NCI-H2029 treated with DMSO at 0.1 percent for 48 hours (cell line): ENCODE data around the gene PTPRD.

Experiments
- DNase-seq: peaks from one replicate; lab custom pipeline; 2025; lab: John Stamatoyannopoulos, UW

Gene PTPRD

GRCh38 chr9:9753266-9753665 is 859.5 kb downstream of the PTPRD start:
- DNase-seq = no peak

GRCh38 chr9:9752722-9753121 is 860.1 kb downstream of the PTPRD start:
- no peak for DNase-seq

GRCh38 chr9:9751996-9752395 is 860.8 kb downstream of the PTPRD start:
- DNase-seq = no peak

- DNase-seq = no peak
These were observed 862.1 kb downstream of the PTPRD start for GRCh38 chr9:9750719-9751118.

GRCh38 chr9:9749591-9749990 is 863.2 kb downstream of the PTPRD start:
- no peak for DNase-seq

- DNase-seq = no peak
These were observed 865.0 kb downstream of the PTPRD start for GRCh38 chr9:9747787-9748186.

GRCh38 chr9:9746826-9747225 is 866.0 kb downstream of the PTPRD start:
- DNase-seq = no peak

GRCh38 chr9:9743822-9744221 is 869.0 kb downstream of the PTPRD start:
- no peak for DNase-seq

- no peak for DNase-seq
These were observed 882.6 kb downstream of the PTPRD start for GRCh38 chr9:9730174-9730573.

GRCh38 chr9:9729082-9729481 is 883.7 kb downstream of the PTPRD start:
- DNase-seq = no peak

- peak; percentile 2 for DNase-seq
These were observed 893.3 kb downstream of the PTPRD start for GRCh38 chr9:9719373-9720112.

- DNase-seq = no peak
These were observed 894.1 kb downstream of the PTPRD start for GRCh38 chr9:9718691-9719090.

- DNase-seq = no peak
These were observed 933.4 kb downstream of the PTPRD start for GRCh38 chr9:9679433-9679832.

GRCh38 chr9:9674461-9674860 is 938.3 kb downstream of the PTPRD start:
- DNase-seq = no peak

GRCh38 chr9:9670454-9670853 is 942.3 kb downstream of the PTPRD start:
- DNase-seq = no peak

- DNase-seq = no peak
These were observed 967.8 kb downstream of the PTPRD start for GRCh38 chr9:9645006-9645405.

GRCh38 chr9:9631284-9631683 is 981.5 kb downstream of the PTPRD start:
- DNase-seq = no peak

- no peak for DNase-seq
These were observed 987.6 kb downstream of the PTPRD start for GRCh38 chr9:9625248-9625647.

- DNase-seq = no peak
These were observed 989.3 kb downstream of the PTPRD start for GRCh38 chr9:9623506-9623905.

- DNase-seq = no peak
These were observed 991.4 kb downstream of the PTPRD start for GRCh38 chr9:9621355-9621940.

GRCh38 chr9:9620736-9621135 is 992.1 kb downstream of the PTPRD start:
- no peak for DNase-seq

GRCh38 chr9:9615086-9615485 is 997.7 kb downstream of the PTPRD start:
- DNase-seq = peak; percentile 79

GRCh38 chr9:9614607-9615006 is 998.2 kb downstream of the PTPRD start:
- DNase-seq = no peak

GRCh38 chr9:9612755-9613154 is 1000.0 kb downstream of the PTPRD start:
- no peak for DNase-seq
